ENCODE data around the gene PTDSS2.

PTDSS2 gene

GRCh38 chr11:488062-488461 is 38.0 kb downstream of the PTDSS2 start:
- ChIA-PET CTCF (no interaction called here), POLR2A (no interaction called here)
- TF ChIP-seq CTCF (IDR thresholded peaks at IDR 0.05; ENCODE audit: control extremely low read depth, extremely low read depth, low read depth, missing control alignments) = no peak
- DNase-seq (ENCODE audit: extremely low spot score) = no peak

- POLR2A ChIA-PET = no interaction called here
- CTCF ChIA-PET = interaction anchor here (0.7 kb wide), 1 partner anchor 39 kb away, joined by 3 read pairs; no protein-coding TSS in a partner anchor
- no peak for DNase-seq (ENCODE audit: extremely low spot score)
- TF ChIP-seq CTCF (IDR thresholded peaks at IDR 0.05; ENCODE audit: control extremely low read depth, extremely low read depth, low read depth, missing control alignments) = no peak
Observed at GRCh38 chr11:488579-488978, 38.5 kb downstream of the PTDSS2 start.

- TF ChIP-seq CTCF (IDR thresholded peaks at IDR 0.05; ENCODE audit: control extremely low read depth, extremely low read depth, low read depth, missing control alignments) = no peak
- CTCF ChIA-PET = interaction anchor here (0.7 kb wide), 1 partner anchor 40 kb away, joined by 3 read pairs; no protein-coding TSS in a partner anchor
- POLR2A ChIA-PET = no interaction called here
- DNase-seq (ENCODE audit: extremely low spot score) = no peak
Observed at GRCh38 chr11:488992-489391, 38.9 kb downstream of the PTDSS2 start.

- POLR2A ChIA-PET = no interaction called here
- DNase-seq (ENCODE audit: extremely low spot score) = no peak
- CTCF ChIA-PET = no interaction called here
- TF ChIP-seq CTCF (IDR thresholded peaks at IDR 0.05; ENCODE audit: control extremely low read depth, extremely low read depth, low read depth, missing control alignments) = no peak
Observed at GRCh38 chr11:489610-490185, 39.6 kb downstream of the PTDSS2 start.

GRCh38 chr11:490186-490929 is 40.3 kb downstream of the PTDSS2 start:
- ChIA-PET POLR2A (no interaction called here), CTCF (no interaction called here)
- no peak for TF ChIP-seq CTCF (IDR thresholded peaks at IDR 0.05; ENCODE audit: control extremely low read depth, extremely low read depth, low read depth, missing control alignments)
- DNase-seq (ENCODE audit: extremely low spot score) = no peak

GRCh38 chr11:490930-491260 is 40.8 kb downstream of the PTDSS2 start:
- DNase-seq (ENCODE audit: extremely low spot score) = no peak
- TF ChIP-seq CTCF (IDR thresholded peaks at IDR 0.05; ENCODE audit: control extremely low read depth, extremely low read depth, low read depth, missing control alignments) = no peak
- ChIA-PET CTCF (no interaction called here), POLR2A (no interaction called here)
